Stimulated activated CD8-positive, alpha-beta memory T cell treated with anti-CD3 and anti-CD28 coated beads, Interleukin-7, amount 100 ng/mL, for 4 hours (primary cell): ENCODE measurements around the gene PLEKHH3.
A peak's percentile ranks its signal among the peaks of the same experiment; 100 is the strongest.

ENCODE experiments used
- DNase-seq, 2 donors: peaks; one replicate each; pipeline ENCODE4 v3.0.0-alpha.2; 2020; ENCODE audit warnings: low read depth in 2 of 2

PLEKHH3 gene, protein sequence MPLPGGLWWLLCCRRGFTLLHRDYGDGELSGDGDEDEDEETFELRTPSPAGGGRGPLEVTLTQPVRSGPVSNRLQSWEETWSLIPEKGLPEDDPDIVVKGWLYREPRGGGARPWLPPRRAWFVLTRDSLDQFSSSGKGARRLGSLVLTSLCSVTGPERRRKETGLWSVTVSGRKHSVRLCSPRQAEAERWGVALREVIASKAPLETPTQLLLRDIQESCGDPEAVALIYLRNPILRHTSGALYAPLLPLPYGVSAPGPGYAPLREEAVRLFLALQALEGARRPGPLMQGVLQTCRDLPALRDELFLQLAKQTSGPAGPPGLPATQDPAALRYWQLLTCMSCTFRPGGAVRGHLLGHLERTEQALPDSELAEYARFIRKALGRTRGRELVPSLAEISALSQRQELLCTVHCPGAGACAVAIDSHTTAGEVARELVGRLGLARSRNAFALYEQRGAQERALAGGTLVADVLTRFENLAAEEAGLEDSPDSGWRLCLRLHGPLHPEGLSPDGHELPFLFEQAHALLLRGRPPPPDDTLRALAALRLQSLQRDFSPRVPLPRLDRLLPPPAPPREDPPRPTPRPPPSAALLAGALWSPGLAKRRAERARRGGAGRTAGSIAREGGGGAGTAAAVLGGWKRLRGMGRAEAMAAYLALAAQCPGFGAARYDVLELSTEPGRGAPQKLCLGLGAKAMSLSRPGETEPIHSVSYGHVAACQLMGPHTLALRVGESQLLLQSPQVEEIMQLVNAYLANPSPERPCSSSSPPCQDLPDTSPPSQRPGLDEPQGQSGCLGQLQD

DNA sequence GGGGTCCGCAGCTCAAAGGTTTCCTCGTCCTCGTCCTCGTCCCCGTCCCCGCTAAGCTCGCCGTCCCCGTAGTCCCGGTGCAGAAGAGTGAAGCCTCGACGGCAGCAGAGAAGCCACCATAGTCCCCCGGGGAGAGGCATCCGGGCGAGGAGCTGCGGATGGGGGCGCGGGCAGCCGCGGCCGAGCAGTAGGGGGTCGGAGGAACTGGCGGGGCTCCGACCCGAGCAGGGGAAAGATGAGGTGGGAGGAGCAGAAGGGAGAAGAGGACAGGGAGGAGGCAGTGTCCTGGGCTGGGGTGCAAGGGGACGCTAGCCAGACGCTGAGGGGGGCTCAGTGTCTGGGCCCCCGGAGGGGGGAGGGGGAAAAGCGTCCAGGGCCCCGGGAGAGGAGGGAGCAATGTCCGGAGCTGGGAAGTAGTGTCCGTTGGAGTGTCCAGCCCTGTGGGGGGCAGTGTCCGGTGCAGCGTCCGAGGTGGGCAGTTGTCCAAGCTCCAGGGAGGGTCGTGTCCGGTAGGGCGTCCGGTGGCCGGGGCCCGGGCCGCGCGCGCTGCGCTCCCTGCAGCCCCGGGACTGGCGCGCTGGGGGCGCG lies at the start of gene PLEKHH3:
Gene PLEKHH3 (minus strand): TSS at position 571 of the 588 bp plus-strand sequence. CDS start 431 bp downstream, at position 140.
- no peak for DNase-seq

DNA sequence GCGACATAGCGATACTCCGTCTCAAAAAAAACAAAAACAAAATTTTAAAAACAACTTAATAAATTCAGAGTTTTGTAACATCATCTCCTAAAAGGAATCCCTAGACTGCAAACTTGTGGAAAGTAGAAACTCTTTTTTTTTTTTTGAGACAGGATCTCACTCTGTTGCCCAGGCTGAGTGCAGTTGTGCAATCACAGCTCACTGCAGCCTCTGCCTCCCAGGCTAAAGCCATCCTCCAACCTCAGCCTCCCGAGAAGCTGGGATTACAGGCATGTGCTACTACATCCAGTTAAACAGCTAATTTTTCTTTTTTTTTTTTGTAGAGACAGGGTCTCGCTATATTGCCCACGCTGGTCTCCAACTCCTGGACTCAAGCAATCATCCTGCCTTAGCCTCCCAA lies 48.3 kb upstream of the PLEKHH3 start:
- no peak for DNase-seq

DNA sequence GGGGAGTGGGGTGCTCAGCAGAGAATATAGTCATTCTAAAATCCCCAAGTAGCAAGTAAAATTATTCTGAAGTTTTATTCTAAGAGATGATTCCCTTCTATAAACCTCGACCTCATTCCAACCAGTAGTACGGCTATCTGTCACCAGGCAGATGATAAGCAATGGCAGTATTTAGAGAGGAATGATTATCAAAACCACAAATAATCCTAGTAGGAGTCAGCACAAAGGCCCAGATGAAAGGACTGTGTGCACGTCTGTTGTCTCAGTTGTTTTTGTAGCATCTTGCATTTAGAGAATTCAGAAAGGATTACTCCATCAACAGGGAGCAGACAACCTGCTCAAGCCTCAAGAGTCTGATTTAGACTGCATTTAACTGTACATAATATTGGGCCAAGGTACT lies 46.8 kb upstream of the PLEKHH3 start:
- DNase-seq = no peak

DNA sequence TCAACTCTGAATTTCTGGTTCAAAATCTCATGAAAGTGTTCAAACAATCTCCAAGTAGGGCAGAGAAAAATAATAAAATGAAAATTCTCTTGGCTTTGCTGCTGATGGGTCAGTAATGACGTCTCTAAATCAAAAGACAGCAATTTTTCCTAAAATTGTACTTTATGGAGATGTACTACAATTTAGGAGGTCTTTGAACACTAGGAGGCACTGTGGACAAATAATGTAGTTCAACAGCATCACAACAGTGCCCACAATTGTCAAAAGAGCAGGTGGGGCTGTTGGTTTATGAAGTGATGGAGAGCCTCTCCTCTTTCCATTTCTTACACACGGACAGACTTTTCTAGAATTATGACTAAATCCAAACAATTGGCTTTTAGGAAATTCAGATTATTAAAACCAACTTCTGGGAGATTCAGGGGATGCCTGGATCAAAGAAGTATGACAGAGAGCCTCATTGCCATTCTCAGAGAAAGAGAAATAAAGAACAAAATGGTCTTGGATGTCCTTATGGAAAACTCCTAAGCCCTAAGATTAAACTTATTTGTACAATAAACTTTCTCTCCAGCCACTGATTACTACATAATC lies 44.3 kb upstream of the PLEKHH3 start:
- peak in 1 of 2 donors; percentile 7 for DNase-seq

DNA sequence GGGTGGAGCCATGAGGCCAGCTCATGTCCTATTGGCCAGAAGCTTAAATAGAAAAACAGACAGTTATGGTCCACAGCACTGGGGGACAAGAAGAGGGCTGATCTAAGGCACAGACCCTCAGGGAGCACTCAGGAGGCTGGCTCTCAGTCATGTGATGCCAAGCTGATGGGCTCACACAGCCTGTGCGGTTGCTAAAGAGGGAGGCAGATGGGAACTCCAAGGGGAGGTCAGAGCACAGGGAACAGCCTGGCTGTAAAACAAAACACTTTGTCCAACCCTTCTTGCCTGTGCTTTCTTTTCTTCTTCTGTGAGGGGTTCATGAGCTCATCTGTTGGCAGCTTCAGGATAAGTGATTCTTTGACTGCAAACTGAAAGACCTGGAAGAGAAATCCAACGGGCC lies 32.8 kb upstream of the PLEKHH3 start:
- no peak for DNase-seq

DNA sequence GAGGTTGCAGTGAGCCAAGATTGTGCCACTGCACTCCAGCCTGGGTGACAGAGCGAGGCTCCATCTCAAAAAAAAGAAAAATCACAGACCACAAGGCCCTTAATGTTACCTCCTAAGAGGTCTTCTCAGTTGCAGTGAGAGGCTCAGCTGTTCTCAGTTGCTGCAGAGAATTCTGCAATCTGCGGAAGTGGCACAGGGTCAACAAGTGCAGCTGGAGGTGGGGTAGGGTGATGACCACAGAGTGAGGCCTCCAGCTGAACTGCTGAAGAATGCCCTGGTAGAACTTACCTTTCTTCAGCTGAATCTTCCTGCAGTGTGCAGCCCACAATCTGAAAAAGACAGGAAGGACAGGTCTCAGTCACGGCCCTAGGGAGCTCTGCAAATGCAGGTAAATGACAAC lies 31.8 kb upstream of the PLEKHH3 start:
- DNase-seq = no peak

DNA sequence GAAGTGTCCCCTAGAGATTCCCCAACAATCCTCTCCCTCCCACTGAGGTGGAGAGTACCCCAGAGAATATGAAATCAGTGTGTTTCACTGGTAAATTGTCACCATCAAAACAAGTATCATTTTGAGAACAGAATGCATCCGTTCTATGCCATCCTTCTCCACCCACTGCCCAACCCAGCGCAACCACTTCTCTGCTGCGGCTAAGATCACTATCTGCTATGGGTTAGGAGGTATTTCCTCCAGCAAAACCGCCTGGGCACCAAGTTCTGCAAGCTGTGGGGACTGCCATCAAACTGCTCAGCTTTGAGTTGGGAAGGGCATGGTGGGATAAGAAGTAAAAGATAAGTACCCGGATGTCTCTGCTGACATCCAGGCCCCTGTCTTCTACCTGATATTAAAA lies 29.9 kb upstream of the PLEKHH3 start:
- DNase-seq = peak in 1 of 2 donors; percentile 31

DNA sequence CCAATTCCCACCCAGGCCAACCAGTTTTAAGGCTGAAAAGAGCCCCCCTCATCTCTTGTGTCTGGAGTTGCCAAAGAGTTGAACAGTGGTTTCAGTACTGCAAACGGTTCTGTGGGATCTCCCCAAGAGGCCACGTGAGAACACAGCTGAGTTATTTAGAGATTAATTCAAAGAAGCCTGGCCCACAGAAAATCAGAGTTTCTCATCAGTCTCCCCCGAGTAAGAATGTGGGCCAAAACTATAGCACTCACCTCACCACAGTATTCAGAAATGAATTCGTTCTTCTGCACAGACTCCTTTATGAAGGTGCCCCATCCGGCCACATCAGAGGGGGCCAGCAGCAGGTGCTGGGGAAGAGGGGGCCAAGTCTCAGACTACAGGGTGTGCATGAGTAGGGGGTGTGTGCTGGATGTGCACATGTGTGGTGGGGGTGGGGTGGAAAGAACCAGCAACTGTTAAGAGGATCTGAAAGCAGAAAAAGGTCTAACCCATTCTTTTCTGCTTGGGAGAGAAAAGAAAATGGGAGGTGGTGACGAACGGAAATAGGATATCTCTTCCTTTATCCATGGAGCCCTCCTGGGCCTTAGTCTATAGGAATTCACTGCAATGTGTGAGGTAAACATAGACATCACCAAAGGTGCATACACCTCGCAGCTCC lies 28.2 kb upstream of the PLEKHH3 start:
- DNase-seq = no peak

DNA sequence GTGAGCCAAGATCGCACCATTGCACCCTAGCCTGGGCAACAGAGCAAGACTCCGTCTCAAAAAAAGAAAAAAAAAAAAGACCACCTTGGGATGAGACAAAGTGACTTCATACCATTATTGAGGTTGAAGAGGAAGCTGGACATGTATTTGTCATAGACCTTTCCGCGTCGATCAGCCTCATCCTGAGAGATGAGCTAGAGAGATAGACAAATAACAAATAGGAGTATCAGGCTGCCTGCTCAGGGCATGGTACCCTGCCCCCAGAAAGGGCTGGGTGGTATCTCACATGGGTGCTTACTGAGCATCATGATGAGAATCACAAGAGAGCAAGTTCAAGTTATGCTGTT lies 27.7 kb upstream of the PLEKHH3 start:
- no peak for DNase-seq

DNA sequence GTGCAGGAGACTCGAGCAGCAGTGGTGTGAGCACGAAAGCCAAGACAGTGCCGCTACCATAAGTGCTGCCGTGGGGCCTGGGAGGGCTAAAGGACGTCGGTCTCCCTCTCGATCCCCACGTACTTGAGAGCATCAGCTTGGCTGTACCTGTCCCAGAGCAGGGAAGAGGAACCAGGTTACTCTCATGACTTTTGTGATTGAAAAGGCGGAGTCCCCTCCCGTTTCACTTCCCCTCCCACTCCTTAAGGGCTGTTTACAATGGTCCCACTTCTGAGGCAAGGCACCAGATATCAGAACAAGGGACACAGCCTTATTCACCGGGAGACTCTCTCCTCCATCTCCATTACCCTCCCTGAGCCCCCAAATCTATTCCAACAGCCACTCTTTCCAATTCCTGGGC lies 25.7 kb upstream of the PLEKHH3 start:
- DNase-seq = no peak

DNA sequence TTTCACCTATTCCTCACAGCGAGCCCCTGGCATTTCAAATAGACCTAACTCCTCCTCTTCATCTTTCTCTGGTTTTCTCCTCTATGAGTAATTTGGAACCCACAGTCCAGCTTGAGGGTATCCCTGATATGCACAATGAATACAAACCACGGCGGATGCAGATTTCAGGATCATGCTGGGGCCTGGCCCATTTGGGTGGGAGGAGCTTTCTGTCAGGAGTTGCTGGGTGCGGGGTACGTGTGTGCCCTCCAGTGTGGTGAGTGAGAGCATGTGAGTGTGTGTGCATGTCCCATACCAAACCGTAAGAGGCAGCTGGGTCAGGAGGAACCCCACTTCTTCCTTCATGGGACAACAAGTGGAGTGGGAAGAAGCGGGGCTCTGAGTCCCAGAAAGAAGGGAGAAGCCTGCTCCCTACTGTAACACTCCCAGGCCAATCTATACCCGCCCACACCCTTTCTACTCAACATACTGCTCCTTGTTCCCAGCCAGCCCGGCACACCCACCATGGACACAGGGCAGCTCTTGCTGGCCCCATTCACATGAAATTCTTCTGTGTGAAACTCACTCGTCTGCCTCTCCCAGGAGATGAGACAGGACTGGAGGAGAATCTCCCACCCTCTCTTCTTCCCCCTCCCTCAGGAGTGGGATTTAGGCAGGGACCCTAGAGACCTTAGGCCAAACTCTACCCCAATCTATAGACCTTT lies 23.9 kb upstream of the PLEKHH3 start:
- DNase-seq = no peak

DNA sequence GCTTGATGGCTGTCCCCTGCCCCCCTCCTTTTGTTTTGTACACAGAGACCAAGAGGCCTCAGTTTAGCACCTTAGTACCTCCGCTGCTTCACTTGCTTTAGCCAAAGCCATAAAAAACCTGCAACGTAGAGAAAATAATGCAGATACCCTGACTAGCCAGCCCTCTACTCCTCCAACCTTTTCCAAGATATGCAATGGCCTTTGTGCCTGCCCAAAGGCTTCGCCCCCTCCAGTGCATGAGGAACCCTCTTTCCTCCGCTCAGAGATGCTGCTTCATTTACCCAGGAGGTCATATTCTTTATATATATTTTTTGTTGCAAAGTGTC lies 22.6 kb upstream of the PLEKHH3 start:
- no peak for DNase-seq

DNA sequence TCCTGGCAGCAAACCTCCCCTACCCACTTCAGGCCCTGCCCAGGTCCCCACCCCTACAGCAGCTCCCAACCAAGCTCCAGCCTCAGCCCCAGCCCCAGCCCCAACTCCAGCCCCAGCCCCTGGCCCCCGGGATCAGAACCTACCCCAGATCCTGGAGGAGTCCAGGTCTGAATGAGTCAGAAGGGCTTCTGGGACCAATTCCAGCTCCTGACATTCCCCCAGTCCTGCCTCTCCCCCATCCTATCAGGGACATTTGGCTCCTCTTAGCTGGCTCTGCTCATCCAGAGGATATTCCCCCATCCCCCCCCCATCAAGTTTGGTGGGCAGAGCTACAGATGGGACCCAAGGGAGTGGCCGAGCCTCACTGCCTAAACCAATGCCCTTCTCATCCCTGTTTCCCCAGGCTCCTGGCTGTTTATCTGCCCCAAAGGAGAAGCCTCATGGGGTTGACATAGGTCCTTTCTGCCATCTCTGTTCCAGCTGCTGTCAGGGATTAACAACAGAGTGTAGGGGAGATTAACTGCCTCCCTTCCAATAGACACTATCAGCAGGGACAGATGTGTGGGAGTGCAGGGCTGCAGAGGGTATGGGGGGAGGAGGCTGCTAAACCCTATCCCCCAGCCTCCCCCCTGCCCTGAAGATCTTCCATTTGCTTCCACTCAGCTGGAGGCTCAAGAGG lies 22.1 kb upstream of the PLEKHH3 start:
- DNase-seq = no peak

DNA sequence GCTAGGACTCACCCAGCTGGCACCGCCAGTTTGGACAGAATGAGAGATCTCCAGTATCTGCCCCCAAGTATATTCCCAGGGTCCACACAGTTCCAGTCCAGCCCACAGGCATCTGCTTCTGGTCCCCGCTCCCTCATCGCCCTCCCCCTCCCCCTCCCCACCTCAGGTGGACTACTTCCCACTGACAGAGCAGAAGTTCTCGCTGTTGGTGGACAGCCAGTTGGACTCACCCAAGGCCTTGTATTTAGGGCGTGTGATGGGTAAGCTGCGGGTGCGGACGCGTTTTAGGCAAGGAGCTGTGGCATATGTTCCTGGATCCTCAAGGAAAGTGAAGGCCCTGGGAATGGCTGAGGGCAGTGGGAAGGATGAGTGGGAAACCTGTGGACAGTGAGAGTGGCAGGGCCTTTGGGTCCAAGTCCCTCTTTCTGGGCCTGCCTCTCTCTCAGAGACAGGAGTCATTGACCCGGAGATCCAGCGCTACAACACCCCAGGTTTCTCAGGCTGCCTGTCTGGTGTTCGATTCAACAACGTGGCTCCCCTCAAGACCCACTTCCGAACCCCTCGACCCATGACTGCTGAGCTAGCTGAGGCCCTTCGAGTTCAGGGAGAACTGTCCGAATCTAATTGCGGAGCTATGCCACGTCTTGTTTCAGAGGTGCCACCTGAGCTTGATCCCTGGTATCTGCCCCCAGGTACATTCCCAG lies 20.5 kb upstream of the PLEKHH3 start:
- DNase-seq = no peak

DNA sequence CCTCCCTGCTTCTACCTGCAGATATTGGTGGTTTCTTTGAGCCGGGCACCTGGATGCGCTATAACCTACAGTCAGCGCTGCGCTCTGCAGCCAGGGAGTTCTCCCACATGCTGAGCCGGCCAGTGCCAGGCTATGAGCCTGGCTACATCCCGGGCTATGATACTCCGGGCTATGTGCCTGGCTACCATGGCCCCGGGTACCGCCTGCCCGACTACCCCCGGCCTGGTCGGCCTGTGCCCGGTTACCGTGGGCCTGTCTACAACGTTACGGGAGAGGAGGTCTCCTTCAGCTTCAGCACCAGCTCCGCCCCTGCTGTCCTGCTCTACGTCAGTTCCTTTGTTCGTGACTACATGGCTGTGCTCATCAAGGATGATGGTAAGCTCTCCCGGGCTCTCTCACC lies 18.7 kb upstream of the PLEKHH3 start:
- no peak for DNase-seq

DNA sequence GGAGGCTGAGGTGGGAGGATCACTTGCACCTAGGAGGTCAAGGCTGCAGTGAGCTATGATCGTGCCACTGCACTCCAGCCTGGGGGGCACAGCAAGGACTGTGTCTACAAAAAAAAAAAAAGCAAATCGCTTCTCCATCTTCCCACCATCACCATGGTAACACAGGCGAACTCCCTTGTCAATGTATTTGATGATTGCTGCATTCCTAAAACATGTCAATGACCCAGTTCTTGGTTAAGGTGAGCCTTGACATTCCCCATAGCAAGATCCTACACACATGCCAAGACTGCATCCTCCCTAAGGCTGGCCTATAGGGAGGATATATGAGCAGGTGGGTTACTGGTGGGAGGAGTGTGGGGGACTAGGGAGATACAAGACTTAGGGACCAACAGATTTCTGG lies 17.7 kb upstream of the PLEKHH3 start:
- DNase-seq = no peak

DNA sequence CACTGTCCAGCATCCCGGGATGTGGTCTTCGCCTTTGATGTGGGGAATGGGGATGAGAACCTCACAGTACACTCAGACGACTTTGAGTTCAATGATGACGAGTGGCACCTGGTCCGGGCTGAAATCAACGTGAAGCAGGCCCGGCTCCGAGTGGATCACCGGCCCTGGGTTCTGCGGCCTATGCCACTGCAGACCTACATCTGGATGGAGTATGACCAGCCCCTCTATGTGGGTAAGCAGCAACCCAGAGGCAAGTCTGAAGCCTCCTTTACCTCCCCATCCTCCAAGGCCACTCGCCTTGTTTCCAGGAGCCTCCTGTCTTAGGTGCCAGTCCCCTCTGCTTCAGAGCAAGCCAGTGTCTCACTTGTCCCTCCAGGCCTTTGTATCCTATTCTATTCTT lies 15.7 kb upstream of the PLEKHH3 start:
- DNase-seq = no peak

DNA sequence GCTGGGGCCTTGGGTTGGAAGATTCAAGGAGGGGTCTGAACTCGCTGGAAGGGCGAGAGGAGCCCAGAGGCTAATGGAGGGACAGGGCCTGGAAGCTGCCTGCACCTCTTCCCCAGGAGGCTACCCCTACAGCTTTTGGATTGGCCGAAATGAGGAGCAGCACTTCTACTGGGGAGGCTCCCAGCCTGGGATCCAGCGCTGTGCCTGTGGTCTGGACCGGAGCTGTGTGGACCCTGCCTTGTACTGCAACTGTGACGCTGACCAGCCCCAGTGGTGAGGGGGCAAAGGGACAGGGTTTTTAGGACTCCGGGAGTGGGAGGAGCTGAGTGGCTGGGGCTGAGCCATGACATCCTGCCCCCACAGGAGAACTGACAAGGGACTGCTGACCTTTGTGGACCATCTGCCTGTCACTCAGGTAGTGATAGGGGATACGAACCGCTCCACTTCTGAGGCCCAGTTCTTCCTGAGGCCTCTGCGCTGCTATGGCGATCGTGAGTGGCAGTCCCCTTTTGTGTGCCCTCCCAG lies 14.3 kb upstream of the PLEKHH3 start:
- DNase-seq = no peak

DNA sequence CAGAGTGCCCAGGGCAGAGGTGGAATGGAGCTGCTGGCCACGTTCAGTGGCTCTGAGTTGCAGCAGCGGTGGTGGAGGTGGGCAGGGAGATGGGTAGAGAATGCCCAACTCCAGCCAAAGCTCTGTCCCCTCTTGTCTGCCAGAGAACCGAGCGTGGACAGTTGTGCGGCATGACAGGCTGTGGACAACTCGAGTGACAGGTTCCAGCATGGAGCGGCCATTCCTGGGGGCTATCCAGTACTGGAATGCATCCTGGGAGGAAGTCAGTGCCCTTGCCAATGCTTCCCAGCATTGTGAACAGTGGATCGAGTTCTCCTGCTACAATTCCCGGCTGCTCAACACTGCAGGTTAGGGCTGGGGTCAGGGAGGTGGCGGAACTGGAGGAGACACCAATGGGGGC lies 13.8 kb upstream of the PLEKHH3 start:
- no peak for DNase-seq

DNA sequence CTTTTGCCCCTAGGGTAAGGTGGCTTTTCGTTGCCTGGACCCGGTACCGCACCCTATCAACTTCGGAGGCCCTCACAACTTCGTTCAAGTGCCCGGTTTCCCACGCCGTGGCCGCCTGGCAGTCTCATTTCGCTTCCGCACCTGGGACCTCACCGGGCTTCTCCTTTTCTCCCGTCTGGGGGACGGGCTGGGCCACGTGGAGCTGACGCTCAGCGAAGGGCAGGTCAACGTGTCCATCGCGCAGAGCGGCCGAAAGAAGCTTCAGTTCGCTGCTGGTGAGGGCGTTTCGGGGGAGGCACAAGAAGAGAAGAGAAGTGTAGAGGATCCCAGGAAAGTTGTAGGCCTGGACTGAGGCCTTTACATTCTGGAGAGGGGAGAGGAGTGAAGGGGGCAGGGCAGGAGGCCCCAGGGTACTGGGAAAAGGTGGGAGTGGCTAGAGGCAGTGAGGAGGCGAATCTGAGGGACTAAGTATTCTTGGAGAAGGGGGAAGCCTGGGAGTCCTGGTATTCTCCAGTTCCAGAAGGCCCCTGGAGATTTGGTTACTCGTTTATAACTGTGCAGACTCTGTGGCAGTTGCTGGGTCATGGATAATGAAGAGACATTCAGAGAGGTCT lies 11.0 kb upstream of the PLEKHH3 start:
- DNase-seq = no peak
